Cardiac septum (tissue), 1 donor: Measurements from ENCODE around the gene PRH1. TPM values are rescaled to one million over a fixed set of nuclear protein-coding genes. Genes with fewer than 3 reads are reported as not detected.

Experiments used
- DNase-seq: peaks from one replicate; pipeline ENCODE4 v3.0.0-alpha.2; 2020; ENCODE audit warnings: low spot score
- intact Hi-C: fragments of 100-400 bp; cut with DNase I; formaldehyde crosslinking; loops from one replicate; pipeline ENCODE4 v1.14.0; 2022
- long read RNA-seq: library from polyadenylated mRNA; unstranded; transcript quantifications from one replicate; pipeline ENCODE4 v2.0.0, GENCODE V29; 2021
- total RNA-seq: library from RNA; stranded (reverse); fragmentation: NEBNext Ultra II Directional; extraction: Animal tissue kit (Norgen Biotek cat#: 25700); gene quantifications from one replicate; pipeline ENCODE4 v1.2.1, GENCODE V29; 2021
- donor health status: DM: no; HTN: no; CAD: no.

Gene PRH1
- 10.2 TPM for total RNA-seq
- long read RNA-seq, partial matches to known transcripts, result 1 of 1 reads
- long read RNA-seq, other reads (novel, unspliced or antisense), result 0 of 1 reads

DNA sequence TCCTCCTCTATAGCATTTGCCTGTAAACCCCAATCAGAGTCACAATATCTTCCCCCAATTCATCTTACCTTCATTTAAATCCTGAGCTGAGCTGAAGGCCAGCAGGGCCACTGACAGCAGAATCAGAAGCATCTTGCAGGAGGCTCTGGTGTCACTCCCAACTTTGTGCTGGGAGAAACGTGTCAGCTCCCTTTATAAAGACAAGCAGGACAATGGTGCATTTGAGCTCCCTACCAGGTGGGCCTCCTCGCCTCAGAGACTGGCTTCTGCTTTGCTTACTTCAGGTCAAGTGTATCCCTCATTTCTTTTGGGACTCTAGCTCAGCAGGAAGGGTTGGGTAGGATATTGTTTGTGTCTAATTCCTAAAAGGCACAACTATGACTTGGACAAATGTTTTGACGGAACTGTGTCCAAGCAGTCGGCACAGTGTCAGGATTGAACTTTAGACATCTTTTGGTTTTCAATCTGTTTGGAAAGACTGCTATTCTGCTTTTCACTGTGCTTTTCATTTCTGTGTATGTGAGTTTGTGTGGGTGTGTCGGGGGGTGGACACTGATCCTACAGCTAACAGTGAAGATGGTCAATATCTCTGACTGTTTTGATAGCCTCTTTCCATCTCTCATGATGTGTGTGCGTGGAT is at the start of gene PRH1:
PRH1 (minus strand) TSS at position 170 of the 640 bp plus-strand sequence; CDS start at position 132, 38 bp downstream.
- no peak for DNase-seq
- intact Hi-C loops, result no loop called here

GRCh38 chr12:10928746-10929286 is 44.8 kb upstream of the PRH1 start, which contains the start of gene PRH2:
Gene PRH2 (plus strand): TSS chr12:10929236. CDS start chr12:10929274, 38 bp downstream.
- DNase-seq, result no peak
- intact Hi-C loops, result no loop called here

DNA sequence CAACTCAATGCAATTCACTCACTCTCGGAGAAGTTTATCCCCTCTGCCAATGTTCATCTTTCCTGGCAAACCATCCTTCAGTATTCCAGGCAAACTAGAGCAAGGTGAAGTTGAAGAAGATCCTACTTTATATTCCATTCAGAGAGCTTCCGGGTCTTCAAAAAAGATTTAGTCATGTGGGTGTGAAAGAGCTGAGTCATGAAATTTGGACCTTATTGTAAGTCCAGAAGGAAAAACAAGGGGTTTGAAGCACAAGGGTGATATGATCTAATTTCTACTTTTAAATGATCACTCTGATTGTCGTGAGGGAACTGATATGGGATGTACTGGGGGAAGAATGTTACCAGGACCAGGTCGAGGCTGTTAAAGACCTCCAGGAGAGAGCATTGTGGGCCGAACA is 42.2 kb upstream of the PRH1 start:
- intact Hi-C loops, result no loop called here
- DNase-seq, result no peak

GRCh38 chr12:10919809-10920208 is 35.8 kb upstream of the PRH1 start:
- intact Hi-C loops, result no loop called here
- no peak for DNase-seq

DNA sequence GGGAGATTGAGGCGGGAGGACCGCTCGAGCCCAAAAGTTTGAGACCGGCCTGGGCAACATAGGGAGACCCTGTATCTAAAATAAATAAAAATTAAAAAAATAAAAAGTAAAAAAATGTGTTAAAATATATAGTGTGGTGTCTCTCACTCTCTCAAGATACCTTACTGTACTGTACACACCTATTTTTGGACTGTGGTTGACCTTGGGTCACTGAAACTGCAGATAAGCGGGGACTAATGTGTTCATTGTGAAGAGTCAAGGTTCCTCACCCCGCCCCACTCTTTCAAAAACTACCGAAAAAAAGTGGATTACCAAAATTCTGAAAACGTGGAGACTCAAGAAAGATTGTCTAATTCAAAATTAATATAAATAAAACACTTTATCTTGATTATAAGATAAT is 26.3 kb upstream of the PRH1 start:
- intact Hi-C loops, result no loop called here
- DNase-seq, result no peak

DNA sequence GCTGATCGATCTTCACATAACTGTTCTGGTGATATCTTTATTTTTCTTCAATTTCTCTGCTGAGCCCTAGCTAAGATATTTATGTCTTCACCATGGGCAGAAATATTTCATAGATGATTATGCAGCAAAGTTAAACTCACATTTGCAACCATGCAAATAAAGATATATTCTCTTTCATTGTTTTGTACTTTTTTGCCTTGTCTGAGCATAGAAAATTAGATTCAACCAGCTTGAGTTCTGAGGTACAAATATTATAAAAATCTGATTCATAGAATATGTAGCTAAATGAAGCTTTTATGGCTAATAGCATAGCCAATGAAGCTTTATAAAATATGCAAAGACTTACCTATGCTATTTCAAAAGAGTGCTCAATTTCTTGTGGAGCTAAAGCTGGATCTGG is 25.4 kb upstream of the PRH1 start, which contains the start of gene TAS2R13:
TAS2R13 (minus strand) TSS at position 101 of the 400 bp plus-strand sequence. CDS start 264 bp downstream, outside the sequence.
- no peak for DNase-seq
- intact Hi-C loops, result no loop called here

DNA sequence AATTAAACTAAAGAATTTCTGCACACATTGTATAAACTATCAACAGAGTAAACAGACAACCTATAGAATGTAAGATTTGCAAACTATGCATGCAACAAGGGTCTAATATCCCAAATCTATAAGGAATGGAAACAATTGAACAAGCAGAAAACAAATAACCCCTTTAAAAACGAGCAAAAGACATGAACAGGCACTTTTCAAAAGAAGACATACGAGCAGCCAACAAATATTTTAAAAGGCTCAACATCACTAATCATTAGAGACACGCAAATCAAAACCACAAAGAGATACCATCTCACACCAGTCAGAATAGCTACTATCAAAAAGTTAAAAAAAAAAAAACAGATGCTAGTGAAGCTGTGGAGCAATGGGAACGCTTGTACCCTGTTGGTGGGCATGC is 20.6 kb upstream of the PRH1 start:
- intact Hi-C loops, result no loop called here

DNA sequence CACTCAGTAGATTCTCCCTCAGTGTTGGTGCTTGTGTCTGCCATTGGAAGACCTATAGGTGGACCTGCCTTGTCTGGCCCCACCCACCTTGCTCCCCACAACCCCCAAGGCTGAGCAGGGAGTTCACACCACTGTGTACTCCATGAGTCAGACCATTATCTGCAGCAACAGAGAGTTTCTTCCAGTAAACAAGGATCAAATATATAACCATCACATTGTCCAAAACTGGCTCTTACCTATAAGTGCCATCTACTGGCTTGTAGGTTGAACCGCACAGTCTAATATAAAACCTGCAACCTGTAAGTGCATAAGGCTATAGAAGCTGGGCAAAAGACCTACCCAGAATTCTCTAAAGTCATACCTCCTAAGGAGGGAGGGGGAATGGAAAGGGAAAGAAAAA is 17.4 kb upstream of the PRH1 start:
- intact Hi-C loops, result no loop called here
- no peak for DNase-seq

More for the DNA sequence above, 20.6 kb upstream of the PRH1 start:
- DNase-seq, result no peak

DNA sequence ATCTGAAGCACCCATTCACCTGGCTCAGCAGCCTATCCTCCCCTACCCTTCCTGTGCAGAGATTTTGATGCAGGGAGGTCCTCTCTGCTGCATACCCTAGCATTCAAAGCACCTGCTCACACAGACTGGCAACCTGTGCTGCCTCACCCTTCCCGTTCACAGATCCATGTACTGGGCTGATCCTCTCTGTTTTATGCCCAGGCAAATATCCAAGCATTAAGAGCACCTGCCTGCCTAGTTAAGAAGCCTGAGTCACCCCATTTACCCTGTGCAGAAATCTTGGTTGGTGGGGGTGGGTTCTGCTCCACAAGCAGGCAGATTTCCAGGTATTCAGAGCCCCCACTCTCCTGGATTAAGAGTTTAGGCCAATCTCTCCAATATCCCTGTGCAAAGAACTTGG is 16.9 kb upstream of the PRH1 start:
- DNase-seq, result no peak
- intact Hi-C loops, result no loop called here

- no peak for DNase-seq
- intact Hi-C loops, result no loop called here
Observed at GRCh38 chr12:10900530-10900929, 16.5 kb upstream of the PRH1 start.

DNA sequence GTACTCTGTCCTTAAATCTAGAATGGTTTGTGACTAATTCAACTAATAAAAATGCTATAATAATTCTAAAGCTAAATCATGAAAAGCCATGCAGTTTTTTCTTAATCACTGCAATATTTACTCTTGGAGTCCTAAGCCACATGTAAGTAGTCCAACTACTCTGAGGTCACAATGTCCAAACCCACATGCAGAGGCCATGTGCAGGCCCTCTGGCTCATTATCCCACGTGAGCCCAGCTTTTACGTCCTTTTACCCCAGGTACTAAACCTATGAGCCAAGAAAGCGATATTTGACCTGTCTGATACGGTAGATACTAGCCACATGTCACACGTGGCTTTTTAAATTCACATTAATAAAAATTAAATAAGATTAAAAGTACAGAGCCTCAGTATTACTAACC is 12.8 kb upstream of the PRH1 start:
- intact Hi-C loops, result no loop called here
- DNase-seq, result no peak

- no peak for DNase-seq
- intact Hi-C loops, result no loop called here
Observed at GRCh38 chr12:10891937-10892336, 7.9 kb upstream of the PRH1 start.

GRCh38 chr12:10889226-10889625 is 5.2 kb upstream of the PRH1 start:
- intact Hi-C loops, result no loop called here

GRCh38 chr12:10873378-10873777 is 10.7 kb downstream of the PRH1 start:
- intact Hi-C loops, result no loop called here
- no peak for DNase-seq

More at GRCh38 chr12:10889226-10889625, 5.2 kb upstream of the PRH1 start:
- DNase-seq, result no peak

GRCh38 chr12:10867381-10867780 is 16.7 kb downstream of the PRH1 start:
- intact Hi-C loops, result no loop called here
- DNase-seq, result no peak

GRCh38 chr12:10863512-10864218 is 20.4 kb downstream of the PRH1 start:
- DNase-seq, result no peak
- intact Hi-C loops, result no loop called here

- intact Hi-C loops, result no loop called here
- no peak for DNase-seq
Observed at GRCh38 chr12:10861366-10861765, 22.7 kb downstream of the PRH1 start.

- no peak for DNase-seq
- intact Hi-C loops, result no loop called here
Observed at GRCh38 chr12:10855807-10856206, 28.2 kb downstream of the PRH1 start.

GRCh38 chr12:10853776-10854175 is 30.3 kb downstream of the PRH1 start:
- DNase-seq, result no peak
- intact Hi-C loops, result no loop called here

GRCh38 chr12:10851243-10851858 is 32.7 kb downstream of the PRH1 start:
- intact Hi-C loops, result no loop called here
- no peak for DNase-seq
